DND-41 (cell line): ENCODE measurements around the gene WDR41.

Experiments
- CTCF ChIP-seq: IDR thresholded peaks from 2 replicates; pipeline ENCODE4 v1.5.1; 2012; ENCODE audit warnings: borderline replicate concordance, low read length, moderate library complexity, mild to moderate bottlenecking; ENCODE audit not compliant: poor library complexity, severe bottlenecking; ENCODE audit errors: extremely low read depth
- EZH2 ChIP-seq: IDR thresholded peaks from 3 replicates; pipeline ENCODE4 v1.6.1; 2012; ENCODE audit warnings: borderline replicate concordance, low read depth, mild to moderate bottlenecking, moderate library complexity, low read length, inconsistent platforms; ENCODE audit not compliant: severe bottlenecking

- TF ChIP-seq CTCF (no peak), EZH2 (no peak)
Measured at GRCh38 chr5:77426670-77427069, 65.4 kb downstream of the WDR41 start.
